Right lobe of liver (tissue), 4 donors: ENCODE data around the gene BRMS1.

Source experiments
- CTCF ChIP-seq, 4 donors: fragments of 200-600 bp in 3 of 4; fragments of 450-650 bp in 1 of 4; IDR thresholded peaks; one replicate each; pipeline versions ENCODE4 v1.5.1 to v1.8.0; 2016 to 2022; ENCODE audit warnings: antibody characterized with exemption in 4 of 4, mild to moderate bottlenecking in 2 of 4
- POLR2A ChIP-seq: fragments of 450-650 bp; IDR thresholded peaks from one replicate; pipeline ENCODE4 v1.6.1; 2017; ENCODE audit warnings: antibody characterized with exemption, mild to moderate bottlenecking
- donor health status: DM: no; HTN: no; CAD: no.
- donor health status: DM: no; HTN: no; CAD: no.
- donor health status: DM: no; HTN: yes; CAD: no.

- TF ChIP-seq CTCF (IDR thresholded peaks at IDR 0.05) (no peak), POLR2A (no peak)
Observed at GRCh38 chr11:66314561-66315497, 30.1 kb downstream of the BRMS1 start.
